Measurements from ENCODE around the gene CACNA1D. TPM values are rescaled to one million over a fixed set of nuclear protein-coding genes. Genes with fewer than 3 reads are reported as not detected.

CACNA1D gene
- total RNA-seq, 4 donors from 2014 or later, result 5.7 to 38.2 (median 20.0) TPM

GRCh38 chr3:53764026-53764775, 269.8 kb downstream of the CACNA1D start:
- DNase-seq (ENCODE audit: low spot score in 2 of 2), result no peak
- H3K27me3 ChIP-seq, result no peaks in the 10 kb centered on the region
- H3K27ac ChIP-seq, result no peak overlapping the region
- H3K9me3 ChIP-seq, result no peaks in the 10 kb centered on the region
- H3K4me3 ChIP-seq, result no peak overlapping the region
- 83 to 87% methylated on average over 10 to 14 of the region's 14 CpGs for WGBS, 2 donors
- peaks cover 0 to 3% (median 0%) of the 10 kb centered on the region in 3 donors for H3K36me3 ChIP-seq
- TF ChIP-seq POLR2A (IDR thresholded peaks at IDR 0.05), result no peak
- no peak for TF ChIP-seq EP300 (IDR thresholded peaks at IDR 0.05)
- TF ChIP-seq CTCF (IDR thresholded peaks at IDR 0.05), result no peak
- H3K4me1 ChIP-seq, result no peaks in the 10 kb centered on the region

- TF ChIP-seq CTCF (IDR thresholded peaks at IDR 0.05) (no peak), POLR2A (IDR thresholded peaks at IDR 0.05) (no peak), EP300 (IDR thresholded peaks at IDR 0.05) (no peak)
- no peak overlapping the region for H3K27ac ChIP-seq
Measured at GRCh38 chr3:53765753-53766152, 271.3 kb downstream of the CACNA1D start.

GRCh38 chr3:53766706-53767105, 272.3 kb downstream of the CACNA1D start:
- no peaks in the 10 kb centered on the region for H3K27me3 ChIP-seq

More at GRCh38 chr3:53765753-53766152, 271.3 kb downstream of the CACNA1D start:
- Histone ChIP-seq H3K4me3 (no peak overlapping the region), H3K36me3 (peaks cover 0 to 3% (median 0%) of the 10 kb centered on the region in 3 donors), H3K27me3 (no peaks in the 10 kb centered on the region), H3K4me1 (no peaks in the 10 kb centered on the region), H3K9me3 (no peaks in the 10 kb centered on the region)
- DNase-seq (ENCODE audit: low spot score in 2 of 2), result no peak
- 87 to 91% methylated on average over 5 of the region's 5 CpGs for WGBS, 2 donors

GRCh38 chr3:53768478-53769459, 274.4 kb downstream of the CACNA1D start:
- peaks cover 0 to 3% (median 0%) of the 10 kb centered on the region in 3 donors for H3K36me3 ChIP-seq
- TF ChIP-seq EP300 (IDR thresholded peaks at IDR 0.05) (no peak), POLR2A (IDR thresholded peaks at IDR 0.05) (no peak), CTCF (IDR thresholded peaks at IDR 0.05) (no peak)
- no peak for DNase-seq (ENCODE audit: low spot score in 2 of 2)
- H3K9me3 ChIP-seq, result no peaks in the 10 kb centered on the region
- H3K4me1 ChIP-seq, result peaks cover 0 to 12% (median under 1%) of the 10 kb centered on the region in 4 donors
- H3K27ac ChIP-seq, result no peak overlapping the region
- no peaks in the 10 kb centered on the region for H3K27me3 ChIP-seq
- H3K4me3 ChIP-seq, result no peak overlapping the region
- 64 to 79% methylated on average over 11 to 12 of the region's 12 CpGs for WGBS, 2 donors

More at GRCh38 chr3:53766706-53767105, 272.3 kb downstream of the CACNA1D start:
- no peak for DNase-seq (ENCODE audit: low spot score in 2 of 2)
- TF ChIP-seq POLR2A (IDR thresholded peaks at IDR 0.05), result no peak
- no peak for TF ChIP-seq CTCF (IDR thresholded peaks at IDR 0.05)
- no peak for TF ChIP-seq EP300 (IDR thresholded peaks at IDR 0.05)
- Histone ChIP-seq H3K4me3 (no peak overlapping the region), H3K36me3 (peaks cover 0 to 3% (median 0%) of the 10 kb centered on the region in 3 donors), H3K9me3 (no peaks in the 10 kb centered on the region), H3K27ac (no peak overlapping the region), H3K4me1 (no peaks in the 10 kb centered on the region)
- WGBS, 2 donors, result 86 to 92% methylated on average over 7 of the region's 7 CpGs
